ENCODE data around the gene CYRIA. TPM values are rescaled to one million over a fixed set of nuclear protein-coding genes. Genes with fewer than 3 reads are reported as not detected.

The CYRIA gene
- total and polyA plus RNA-seq, 2 donors (not counting 1 experiment from before 2014, with no cell fraction given): 6.3 to 10.2 TPM

DNA sequence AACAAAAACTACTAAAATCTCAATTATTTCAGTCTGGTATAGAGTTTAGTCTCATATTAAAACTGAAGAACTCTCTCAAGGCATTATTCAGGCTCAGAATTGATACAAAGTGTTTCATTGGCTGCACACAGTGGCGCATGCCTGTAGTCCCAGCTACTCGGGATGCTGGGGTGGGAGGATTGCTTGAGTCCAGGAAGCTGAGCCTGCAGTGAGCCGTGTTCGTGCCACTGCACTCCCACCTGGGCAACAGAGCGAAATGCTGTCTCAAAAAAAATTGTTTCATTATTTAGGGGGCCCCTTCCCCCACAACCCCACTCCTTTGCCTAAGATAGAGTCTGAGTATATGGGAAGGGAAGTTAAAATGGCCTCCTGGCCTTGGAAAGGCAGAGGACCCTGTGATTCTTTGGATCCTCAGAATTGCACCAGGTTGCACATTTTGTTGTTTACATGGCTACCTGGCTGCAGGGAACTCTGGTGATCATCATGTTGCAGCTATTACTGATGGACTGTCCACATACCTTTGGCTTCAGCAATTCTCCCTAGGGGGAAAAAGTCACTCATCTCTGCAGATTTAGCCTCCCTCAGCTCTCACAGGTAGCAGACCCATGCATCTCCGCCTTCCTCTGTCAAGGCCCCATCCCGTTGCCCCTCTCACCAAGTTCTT, 19.2 kb upstream of the CYRIA start:
- H2AFZ ChIP-seq (ENCODE audit: low read length): no peak overlapping the region
- no peak for DNase-seq (ENCODE audit: low read depth in 2 of 2)
- no peaks in the 10 kb centered on the region for H3K79me2 ChIP-seq (ENCODE audit: control insufficient read depth, insufficient read depth, low read length)
- no peaks in the 10 kb centered on the region for H4K20me1 ChIP-seq (ENCODE audit: control insufficient read depth, extremely low read depth, insufficient read depth, low read length)
- H3K4me3 ChIP-seq (replicated peaks in 1 of 4; ENCODE audit: control extremely low read depth in 1 of 4, insufficient read depth in 1 of 4, low read depth in 3 of 4, low read length in 4 of 4): no peak overlapping the region
- H3K4me1 ChIP-seq (ENCODE audit: control insufficient read depth, extremely low read depth, insufficient read depth, low read length): no peaks in the 10 kb centered on the region
- H3K9ac ChIP-seq (ENCODE audit: insufficient read depth, low read length): no peak overlapping the region
- H3K27ac ChIP-seq (ENCODE audit: insufficient read depth, low read length): no peak overlapping the region
- no peaks in the 10 kb centered on the region for H3K27me3 ChIP-seq (ENCODE audit: control insufficient read depth, insufficient read depth, low read length)
- no peak for TF ChIP-seq EZH2 (IDR thresholded peaks at IDR 0.05; ENCODE audit: low read length, missing control alignments)
- TF ChIP-seq, protein P1, sequence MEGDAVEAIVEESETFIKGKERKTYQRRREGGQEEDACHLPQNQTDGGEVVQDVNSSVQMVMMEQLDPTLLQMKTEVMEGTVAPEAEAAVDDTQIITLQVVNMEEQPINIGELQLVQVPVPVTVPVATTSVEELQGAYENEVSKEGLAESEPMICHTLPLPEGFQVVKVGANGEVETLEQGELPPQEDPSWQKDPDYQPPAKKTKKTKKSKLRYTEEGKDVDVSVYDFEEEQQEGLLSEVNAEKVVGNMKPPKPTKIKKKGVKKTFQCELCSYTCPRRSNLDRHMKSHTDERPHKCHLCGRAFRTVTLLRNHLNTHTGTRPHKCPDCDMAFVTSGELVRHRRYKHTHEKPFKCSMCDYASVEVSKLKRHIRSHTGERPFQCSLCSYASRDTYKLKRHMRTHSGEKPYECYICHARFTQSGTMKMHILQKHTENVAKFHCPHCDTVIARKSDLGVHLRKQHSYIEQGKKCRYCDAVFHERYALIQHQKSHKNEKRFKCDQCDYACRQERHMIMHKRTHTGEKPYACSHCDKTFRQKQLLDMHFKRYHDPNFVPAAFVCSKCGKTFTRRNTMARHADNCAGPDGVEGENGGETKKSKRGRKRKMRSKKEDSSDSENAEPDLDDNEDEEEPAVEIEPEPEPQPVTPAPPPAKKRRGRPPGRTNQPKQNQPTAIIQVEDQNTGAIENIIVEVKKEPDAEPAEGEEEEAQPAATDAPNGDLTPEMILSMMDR (conservative IDR thresholded peaks at IDR 0.05 in 1 of 2, IDR thresholded peaks at IDR 0.05 in 1 of 2; ENCODE audit: low read depth in 1 of 2, low read length in 2 of 2): no peak
- no peak overlapping the region for H3K4me2 ChIP-seq (ENCODE audit: extremely low read depth, insufficient read depth, low read length)
- H3K36me3 ChIP-seq (ENCODE audit: control insufficient read depth, insufficient read depth, low read length): no peaks in the 10 kb centered on the region
- H3K9me3 ChIP-seq (ENCODE audit: control insufficient read depth, insufficient read depth, low read depth, low read length): no peaks in the 10 kb centered on the region

DNA sequence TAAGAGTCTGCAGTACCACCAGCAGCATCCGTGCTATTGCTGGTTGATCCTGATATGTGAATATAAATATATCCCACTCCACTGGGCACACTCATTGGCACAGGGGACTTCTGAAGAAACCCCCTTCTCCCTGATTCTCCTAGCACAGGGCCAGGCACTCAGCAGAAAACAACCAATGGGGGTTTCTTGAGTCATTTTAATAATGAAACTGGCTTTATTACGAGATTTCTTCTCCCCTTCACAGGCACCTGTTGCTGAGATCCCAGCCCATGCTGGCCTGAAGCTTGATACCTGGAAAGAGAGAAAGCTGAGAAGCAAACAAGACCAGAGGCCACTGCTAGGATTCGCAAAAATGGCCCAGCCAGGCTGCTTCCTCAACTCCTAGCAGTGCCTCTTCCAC, 17.9 kb upstream of the CYRIA start:
- Histone ChIP-seq H3K27ac (ENCODE audit: insufficient read depth, low read length) (no peak overlapping the region), H3K4me2 (ENCODE audit: extremely low read depth, insufficient read depth, low read length) (no peak overlapping the region), H3K4me1 (ENCODE audit: control insufficient read depth, extremely low read depth, insufficient read depth, low read length) (no peaks in the 10 kb centered on the region), H3K9me3 (ENCODE audit: control insufficient read depth, insufficient read depth, low read depth, low read length) (no peaks in the 10 kb centered on the region), H3K79me2 (ENCODE audit: control insufficient read depth, insufficient read depth, low read length) (no peaks in the 10 kb centered on the region), H2AFZ (ENCODE audit: low read length) (no peak overlapping the region), H3K27me3 (ENCODE audit: control insufficient read depth, insufficient read depth, low read length) (no peaks in the 10 kb centered on the region), H3K4me3 (replicated peaks in 1 of 4; ENCODE audit: control extremely low read depth in 1 of 4, insufficient read depth in 1 of 4, low read depth in 3 of 4, low read length in 4 of 4) (no peak overlapping the region), H3K36me3 (ENCODE audit: control insufficient read depth, insufficient read depth, low read length) (no peaks in the 10 kb centered on the region), H3K9ac (ENCODE audit: insufficient read depth, low read length) (no peak overlapping the region), H4K20me1 (ENCODE audit: control insufficient read depth, extremely low read depth, insufficient read depth, low read length) (no peaks in the 10 kb centered on the region)
- TF ChIP-seq, protein P1 (conservative IDR thresholded peaks at IDR 0.05 in 1 of 2, IDR thresholded peaks at IDR 0.05 in 1 of 2; ENCODE audit: low read depth in 1 of 2, low read length in 2 of 2): no peak
- no peak for TF ChIP-seq EZH2 (IDR thresholded peaks at IDR 0.05; ENCODE audit: low read length, missing control alignments)
- no peak for DNase-seq (ENCODE audit: low read depth in 2 of 2)

DNA sequence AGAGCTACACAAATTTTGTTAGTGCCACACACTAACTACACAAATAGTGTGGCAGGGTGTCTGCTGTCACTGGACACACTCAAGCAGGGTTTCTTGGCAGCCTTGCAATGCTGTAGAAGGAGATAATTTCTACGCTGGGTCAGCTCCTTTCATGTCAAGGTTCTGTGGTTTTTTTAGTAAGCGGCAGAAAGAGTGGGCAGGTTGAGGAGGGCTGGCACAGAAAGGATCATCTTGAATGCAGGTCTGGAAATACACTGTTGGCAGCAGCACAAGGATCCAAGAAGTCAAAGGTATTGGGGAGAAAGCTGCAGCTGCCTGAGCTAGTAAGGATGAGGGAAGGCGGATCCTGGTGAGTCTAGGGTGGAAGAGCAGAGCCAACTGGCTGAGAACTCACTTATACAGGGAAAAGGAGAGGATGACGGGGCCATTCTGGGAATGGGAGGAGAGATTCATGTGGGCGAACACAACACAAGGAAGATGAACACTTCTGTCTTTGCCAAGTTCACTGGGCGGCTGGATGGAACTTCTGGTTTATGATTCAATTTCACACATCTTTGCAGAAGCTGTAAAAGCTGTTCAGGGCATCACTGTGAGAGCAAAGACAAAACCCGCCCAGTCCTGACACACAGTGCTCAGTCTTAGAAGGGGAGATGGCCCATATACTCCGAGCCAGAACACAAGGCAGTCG, 16.9 kb upstream of the CYRIA start:
- H2AFZ ChIP-seq (ENCODE audit: low read length): no peak overlapping the region
- DNase-seq (ENCODE audit: low read depth in 2 of 2): no peak
- H3K9me3 ChIP-seq (ENCODE audit: control insufficient read depth, insufficient read depth, low read depth, low read length): no peaks in the 10 kb centered on the region

More for the DNA sequence above, 16.9 kb upstream of the CYRIA start:
- Histone ChIP-seq H3K27me3 (ENCODE audit: control insufficient read depth, insufficient read depth, low read length) (no peaks in the 10 kb centered on the region), H4K20me1 (ENCODE audit: control insufficient read depth, extremely low read depth, insufficient read depth, low read length) (no peaks in the 10 kb centered on the region), H3K9ac (ENCODE audit: insufficient read depth, low read length) (no peak overlapping the region), H3K4me1 (ENCODE audit: control insufficient read depth, extremely low read depth, insufficient read depth, low read length) (no peaks in the 10 kb centered on the region), H3K27ac (ENCODE audit: insufficient read depth, low read length) (no peak overlapping the region), H3K4me3 (replicated peaks in 1 of 4; ENCODE audit: control extremely low read depth in 1 of 4, insufficient read depth in 1 of 4, low read depth in 3 of 4, low read length in 4 of 4) (no peak overlapping the region), H3K79me2 (ENCODE audit: control insufficient read depth, insufficient read depth, low read length) (no peaks in the 10 kb centered on the region), H3K36me3 (ENCODE audit: control insufficient read depth, insufficient read depth, low read length) (no peaks in the 10 kb centered on the region), H3K4me2 (ENCODE audit: extremely low read depth, insufficient read depth, low read length) (no peak overlapping the region)
- TF ChIP-seq, protein P1 (conservative IDR thresholded peaks at IDR 0.05 in 1 of 2, IDR thresholded peaks at IDR 0.05 in 1 of 2; ENCODE audit: low read depth in 1 of 2, low read length in 2 of 2): no peak
- no peak for TF ChIP-seq EZH2 (IDR thresholded peaks at IDR 0.05; ENCODE audit: low read length, missing control alignments)
